HG02885 (cell line): Measurements from ENCODE around the gene MLXIP.
A peak's percentile ranks its signal among the peaks of the same experiment; 100 is the strongest.
"Not testable (repeated sequence)": the region's sequence is repeated elsewhere in the genome, so short reads cannot be mapped to it uniquely, and the experiment has no call there.

Experiments used
- ATAC-seq: cut with Tn5 transposase; IDR thresholded peaks from one replicate; pipeline ENCODE4 v1.9.1; 2021; ENCODE audit warnings: mild to moderate bottlenecking; ENCODE audit not compliant: unreplicated experiment, poor library complexity

MLXIP gene

GRCh38 chr12:122078141-122079032, at the start of gene MLXIP:
TSS of gene MLXIP (plus strand) at chr12:122078756. CDS start at chr12:122078854, 98 bp downstream.
- ATAC-seq: peak; percentile 91

GRCh38 chr12:122028905-122029560, 49.5 kb upstream of the MLXIP start:
- no peak for ATAC-seq

GRCh38 chr12:122029620-122030423, 48.7 kb upstream of the MLXIP start:
- ATAC-seq: no peak

GRCh38 chr12:122030424-122031035, 48.0 kb upstream of the MLXIP start:
- no peak for ATAC-seq

- no peak for ATAC-seq
Observed at GRCh38 chr12:122031342-122032216, 47.0 kb upstream of the MLXIP start.

GRCh38 chr12:122032580-122032979, 46.0 kb upstream of the MLXIP start:
- ATAC-seq: no peak

GRCh38 chr12:122035292-122035691, 43.3 kb upstream of the MLXIP start:
- no peak for ATAC-seq

GRCh38 chr12:122036153-122036552, 42.4 kb upstream of the MLXIP start:
- no peak for ATAC-seq

- no peak for ATAC-seq
Observed at GRCh38 chr12:122040579-122041386, 37.8 kb upstream of the MLXIP start.

- ATAC-seq: not testable (repeated sequence)
Observed at GRCh38 chr12:122041458-122041857, 37.1 kb upstream of the MLXIP start.

- ATAC-seq: no peak
Observed at GRCh38 chr12:122042910-122043309, 35.6 kb upstream of the MLXIP start.

GRCh38 chr12:122043476-122043875, 35.1 kb upstream of the MLXIP start:
- ATAC-seq: no peak

GRCh38 chr12:122045262-122045661, 33.3 kb upstream of the MLXIP start:
- ATAC-seq: no peak

- ATAC-seq: no peak
Observed at GRCh38 chr12:122046145-122046544, 32.4 kb upstream of the MLXIP start.

- no peak for ATAC-seq
Observed at GRCh38 chr12:122048151-122048550, 30.4 kb upstream of the MLXIP start.

GRCh38 chr12:122049827-122050226, 28.7 kb upstream of the MLXIP start:
- no peak for ATAC-seq

GRCh38 chr12:122050706-122051105, 27.9 kb upstream of the MLXIP start:
- no peak for ATAC-seq

- no peak for ATAC-seq
Observed at GRCh38 chr12:122051231-122051876, 27.2 kb upstream of the MLXIP start.
